Measurements from ENCODE around the gene TRIM34.
"Not testable (repeated sequence)": the region's sequence is repeated elsewhere in the genome, so short reads cannot be mapped to it uniquely, and the experiment has no call there.

The TRIM34 gene
- long read RNA-seq, donor 1, partial matches to known transcripts, result 0 of 2 reads
- long read RNA-seq, donor 1, other reads (novel, unspliced or antisense), result 0 of 2 reads
- long read RNA-seq, donor 2, result 0 reads
- long read RNA-seq, donor 3, partial matches to known transcripts, result 0 of 1 reads
- long read RNA-seq, donor 3, other reads (novel, unspliced or antisense), result 0 of 1 reads
- long read RNA-seq, donor 4, result 0 reads
- long read RNA-seq, donor 5, partial matches to known transcripts, result 0 of 1 reads
- long read RNA-seq, donor 5, other reads (novel, unspliced or antisense), result 0 of 1 reads
- long read RNA-seq, donor 6, partial matches to known transcripts, result 0 of 1 reads
- long read RNA-seq, donor 6, other reads (novel, unspliced or antisense), result 0 of 1 reads
- long read RNA-seq, donor 7, partial matches to known transcripts, result 0 of 2 reads
- long read RNA-seq, donor 7, other reads (novel, unspliced or antisense), result 0 of 2 reads
- long read RNA-seq, donor 8, partial matches to known transcripts, result 0 of 2 reads
- long read RNA-seq, donor 8, other reads (novel, unspliced or antisense), result 0 of 2 reads

GRCh38 chr11:5624489-5625279 is at the start of gene TRIM34:
TSS of gene TRIM34 (plus strand) at chr11:5625001. CDS start at chr11:5632332, 7,331 bp downstream.
- DNase-seq, result peak; percentile 57

- no peak for DNase-seq
Observed at GRCh38 chr11:5575152-5575551, 49.6 kb upstream of the TRIM34 start.

- DNase-seq, result no peak
Observed at GRCh38 chr11:5577101-5577500, 47.7 kb upstream of the TRIM34 start.

- no peak for DNase-seq
Observed at GRCh38 chr11:5580577-5580976, 44.2 kb upstream of the TRIM34 start, which contains the start of gene OR52B6. TSS of gene OR52B6 (plus strand) at chr11:5580877. CDS start at chr11:5580877, 0 bp downstream.

GRCh38 chr11:5581014-5581413 is 43.8 kb upstream of the TRIM34 start:
- no peak for DNase-seq

- not testable (repeated sequence) for DNase-seq
Observed at GRCh38 chr11:5584458-5584857, 40.3 kb upstream of the TRIM34 start.

GRCh38 chr11:5589906-5590305 is 34.9 kb upstream of the TRIM34 start:
- DNase-seq, result not testable (repeated sequence)

GRCh38 chr11:5591613-5592012 is 33.2 kb upstream of the TRIM34 start:
- DNase-seq, result no peak

- DNase-seq, result no peak
Observed at GRCh38 chr11:5592615-5593014, 32.2 kb upstream of the TRIM34 start.

GRCh38 chr11:5593146-5593545 is 31.7 kb upstream of the TRIM34 start:
- no peak for DNase-seq

- peak; percentile 35 for DNase-seq
Observed at GRCh38 chr11:5596607-5597201, 28.1 kb upstream of the TRIM34 start, which contains the start of gene TRIM6. TSS of gene TRIM6 (plus strand) at chr11:5596637. CDS start at chr11:5596898, 261 bp downstream.

GRCh38 chr11:5597953-5598352 is 26.8 kb upstream of the TRIM34 start:
- no peak for DNase-seq

GRCh38 chr11:5600374-5600851 is 24.4 kb upstream of the TRIM34 start:
- DNase-seq, result peak; percentile 20

GRCh38 chr11:5602791-5603190 is 22.0 kb upstream of the TRIM34 start:
- DNase-seq, result not testable (repeated sequence)

GRCh38 chr11:5603326-5603725 is 21.5 kb upstream of the TRIM34 start:
- DNase-seq, result no peak

GRCh38 chr11:5604896-5605295 is 19.9 kb upstream of the TRIM34 start:
- DNase-seq, result no peak

- no peak for DNase-seq
Observed at GRCh38 chr11:5605849-5606248, 19.0 kb upstream of the TRIM34 start.

- DNase-seq, result no peak
Observed at GRCh38 chr11:5608808-5609207, 16.0 kb upstream of the TRIM34 start.

GRCh38 chr11:5610446-5610845 is 14.4 kb upstream of the TRIM34 start:
- DNase-seq, result no peak

- no peak for DNase-seq
Observed at GRCh38 chr11:5611627-5612026, 13.2 kb upstream of the TRIM34 start.

GRCh38 chr11:5618807-5619206 is 6.0 kb upstream of the TRIM34 start:
- DNase-seq, result no peak
